GM23338 (cell line): ENCODE results near the gene ACRBP. TPM values are rescaled to one million over a fixed set of nuclear protein-coding genes. Genes with fewer than 3 reads are reported as not detected.

Experiments
- ATAC-seq: fragments of 200-7000 bp; cut with Tn5 transposase; 3 replicates; pipeline ENCODE4 v1.9.1; 2020
- DNase-seq: peaks from one replicate; pipeline ENCODE4 v3.0.0-alpha.2; 2015; ENCODE audit warnings: low spot score
- H2AFZ ChIP-seq: fragments of 200-600 bp; sonication (generic); 2 replicates; pipeline ENCODE4 v1.8.0; 2016; ENCODE audit warnings: antibody characterized with exemption, mild to moderate bottlenecking, moderate library complexity
- H3F3A ChIP-seq: fragments of 200-600 bp; sonication (generic); replicated peaks from 2 replicates; pipeline ENCODE4 v1.8.0; 2017; ENCODE audit warnings: antibody characterized with exemption, mixed run types, low read depth
- H3K27ac ChIP-seq: fragments of 200-600 bp; sonication (generic); 2 replicates; pipeline ENCODE4 v1.6.1; 2016; ENCODE audit warnings: low read depth
- H3K27me3 ChIP-seq: fragments of 200-600 bp; sonication (generic); 2 replicates; pipeline ENCODE4 v1.8.0; 2016; ENCODE audit warnings: mild to moderate bottlenecking, mixed run types, moderate library complexity; ENCODE audit not compliant: insufficient read depth
- H3K36me3 ChIP-seq: fragments of 200-600 bp; sonication (generic); 2 replicates; pipeline ENCODE4 v1.8.0; 2016; ENCODE audit warnings: mild to moderate bottlenecking; ENCODE audit not compliant: insufficient read depth
- H3K4me1 ChIP-seq: fragments of 200-600 bp; sonication (generic); 2 replicates; pipeline ENCODE4 v1.8.0; 2016; ENCODE audit warnings: mild to moderate bottlenecking, moderate library complexity; ENCODE audit not compliant: insufficient read depth
- H3K4me2 ChIP-seq: fragments of 200-600 bp; sonication (generic); 2 replicates; pipeline ENCODE4 v1.7.1; 2017; ENCODE audit warnings: mixed run types
- H3K4me3 ChIP-seq: fragments of 200-600 bp; sonication (generic); 2 replicates; pipeline ENCODE4 v1.6.1; 2016; ENCODE audit warnings: mixed run types
- H3K79me2 ChIP-seq: fragments of 200-600 bp; sonication (generic); replicated peaks from 2 replicates; pipeline ENCODE4 v1.8.0; 2017; ENCODE audit warnings: mild to moderate bottlenecking; ENCODE audit not compliant: insufficient read depth
- H3K9me2 ChIP-seq: fragments of 200-600 bp; sonication (generic); 2 replicates; pipeline ENCODE4 v1.8.0; 2017; ENCODE audit not compliant: insufficient read depth
- H4K20me1 ChIP-seq: fragments of 200-600 bp; sonication (generic); replicated peaks from 2 replicates; pipeline ENCODE4 v1.8.0; 2017; ENCODE audit warnings: mild to moderate bottlenecking; ENCODE audit not compliant: insufficient read depth
- H3K27ac Mint-ChIP-seq: 2 replicates; pipeline ENCODE4 v1.8.0; 2020; ENCODE audit warnings: inconsistent platforms, mild to moderate bottlenecking, moderate library complexity, mixed read lengths
- H3K27me3 Mint-ChIP-seq: 3 replicates; pipeline ENCODE4 v1.8.0; 2022; ENCODE audit warnings: low read depth, mild to moderate bottlenecking, moderate library complexity, mixed read lengths, inconsistent platforms; ENCODE audit not compliant: insufficient read depth, poor library complexity
- H3K36me3 Mint-ChIP-seq: 3 replicates; pipeline ENCODE4 v1.8.0; 2021; ENCODE audit warnings: low read depth, mild to moderate bottlenecking, inconsistent platforms, moderate library complexity, mixed read lengths
- H3K4me1 Mint-ChIP-seq: 3 replicates; pipeline ENCODE4 v1.8.0; 2020; ENCODE audit warnings: mild to moderate bottlenecking, inconsistent platforms, mixed read lengths
- H3K4me3 Mint-ChIP-seq: 3 replicates; pipeline ENCODE4 v1.8.0; 2021; ENCODE audit warnings: moderate library complexity, mild to moderate bottlenecking, inconsistent platforms, mixed read lengths
- H3K9me3 Mint-ChIP-seq: 3 replicates; pipeline ENCODE4 v1.8.0; 2020; ENCODE audit warnings: moderate library complexity, mild to moderate bottlenecking, inconsistent platforms, mixed read lengths
- CREB1 ChIP-seq: fragments of 250-450 bp; sonication (Bioruptor Pico); IDR thresholded peaks from 2 replicates; pipeline ENCODE4 v1.5.0; 2020; ENCODE audit warnings: low read depth, mild to moderate bottlenecking, moderate library complexity
- EZH2phosphoT487 ChIP-seq: fragments of 200-600 bp; sonication (generic); IDR thresholded peaks from one replicate; pipeline ENCODE4 v1.8.1; 2018; ENCODE audit warnings: antibody characterized with exemption; ENCODE audit not compliant: unreplicated experiment
- JUNB ChIP-seq: IDR thresholded peaks from one replicate; pipeline ENCODE4 v1.6.1; 2016; ENCODE audit warnings: antibody characterized with exemption; ENCODE audit not compliant: unreplicated experiment
- NANOG ChIP-seq: IDR thresholded peaks from 2 replicates; pipeline ENCODE4 v1.6.1; 2016; ENCODE audit warnings: antibody characterized with exemption, borderline replicate concordance
- REST ChIP-seq: IDR thresholded peaks from one replicate; pipeline ENCODE4 v1.6.1; 2018; ENCODE audit warnings: antibody characterized with exemption; ENCODE audit not compliant: unreplicated experiment
- STAT1 ChIP-seq: IDR thresholded peaks from one replicate; pipeline ENCODE4 v1.6.1; 2016; ENCODE audit warnings: antibody characterized with exemption; ENCODE audit not compliant: unreplicated experiment
- ZNF114 ChIP-seq: fragments of 250-450 bp; sonication (Bioruptor Pico); IDR thresholded peaks from 2 replicates; pipeline ENCODE4 v1.5.0; 2020; ENCODE audit warnings: mild to moderate bottlenecking, moderate library complexity
- ZNF331 ChIP-seq: fragments of 250-450 bp; sonication (Bioruptor Pico); IDR thresholded peaks from 2 replicates; pipeline ENCODE4 v1.5.0; 2020; ENCODE audit warnings: low read depth, mild to moderate bottlenecking, moderate library complexity
- ZNF462 ChIP-seq: fragments of 250-450 bp; sonication (Bioruptor Pico); IDR thresholded peaks from 2 replicates; pipeline ENCODE4 v1.5.0; 2020; ENCODE audit warnings: mild to moderate bottlenecking, moderate library complexity
- polyA plus RNA-seq: library from polyadenylated mRNA; unstranded; fragments of >200 nt; fragmentation: Nextera tagmentation; extraction: Ambion mirVana; gene quantifications from 2 replicates; pipeline ENCODE4 v1.2.1, GENCODE V29; 2016
- total RNA-seq: library from RNA; depleted of rRNA; stranded (reverse); fragments of >200 nt; shearing (Covaris generic); gene quantifications from 2 replicates; pipeline ENCODE4 v1.2.3, GENCODE V29; 2014

ACRBP gene
- total and polyA plus RNA-seq, 2 experiments from 2014 or later: 0.70 to 2.2 TPM

GRCh38 chr12:6627616-6628015 is 19.6 kb downstream of the ACRBP start (continued):
- TF ChIP-seq ZNF462 (CRISPR knock-in tag) (no peak), ZNF114 (no peak), NANOG (no peak), EZH2phosphoT487 (no peak), STAT1 (no peak), ZNF331 (CRISPR knock-in tag) (no peak), CREB1 (no peak), JUNB (no peak)

- Mint-ChIP-seq H3K4me1 (peaks cover 6% of the 10 kb centered on the region), H3K27me3 (peaks cover 5% of the 10 kb centered on the region), H3K9me3 (no peaks in the 10 kb centered on the region), H3K4me3 (no peak overlapping the region), H3K27ac (no peak overlapping the region), H3K36me3 (no peaks in the 10 kb centered on the region)
- DNase-seq: no peak
- no peak for ATAC-seq
- no peaks in the 10 kb centered on the region for H4K20me1 ChIP-seq
- H3K4me2 ChIP-seq: no peak overlapping the region
- no peak overlapping the region for H3K4me3 ChIP-seq
- no peaks in the 10 kb centered on the region for H3K9me2 ChIP-seq
- 0 out of 2 replicates have a peak, but pooled peaks cover under 1% of the 10 kb centered on the region for H3K27me3 ChIP-seq
- no peaks in the 10 kb centered on the region for H3K79me2 ChIP-seq
- H3K27ac ChIP-seq: no peak overlapping the region
- H3K36me3 ChIP-seq: no peaks in the 10 kb centered on the region
- H2AFZ ChIP-seq: no peak overlapping the region
- no peaks in the 10 kb centered on the region for H3K4me1 ChIP-seq
- H3F3A ChIP-seq: 0 out of 2 replicates have a peak, but pooled peaks cover under 1% of the 10 kb centered on the region
- TF ChIP-seq CREB1 (no peak), REST (no peak)
These were observed 20.5 kb downstream of the ACRBP start for GRCh38 chr12:6626654-6627283.
